AG04450 (cell line): ENCODE measurements around the gene CISD3. TPM values are rescaled to one million over a fixed set of nuclear protein-coding genes. Genes with fewer than 3 reads are reported as not detected.

ENCODE experiments used
- CTCF ChIA-PET: fragments of 300-600, 350-600 bp; formaldehyde crosslinking; extraction: SDS; loops from one replicate; lab custom pipeline; 2022; ENCODE audit warnings: antibody characterized with exemption, inconsistent platforms; lab: Charles Lee
- POLR2A ChIA-PET: fragments of 350-600 bp; formaldehyde crosslinking; extraction: SDS; loops from one replicate; lab custom pipeline; 2021; ENCODE audit warnings: antibody characterized with exemption, inconsistent platforms; lab: Yijun Ruan, JAX
- DNase-seq: peaks from one replicate; pipeline ENCODE4 v3.0.0-alpha.2; 2011; ENCODE audit warnings: low read depth, low spot score
- H3K27ac ChIP-seq: one replicate; pipeline ENCODE4 v1.5.1; 2012; ENCODE audit warnings: low read depth, low read length, control low read depth
- H3K27me3 ChIP-seq: one replicate; pipeline ENCODE4 v1.6.0; 2012; ENCODE audit warnings: low read length; ENCODE audit not compliant: control insufficient read depth, insufficient read depth
- H3K4me3 ChIP-seq: 2 replicates; pipeline ENCODE4 v1.5.1; 2011; ENCODE audit warnings: mild to moderate bottlenecking, low read depth, low read length, control low read depth
- H3K9me3 ChIP-seq: 2 replicates; pipeline ENCODE4 v1.5.1; 2012; ENCODE audit warnings: low read length; ENCODE audit not compliant: control insufficient read depth, insufficient read depth
- CTCF ChIP-seq: IDR thresholded peaks from 2 replicates; pipeline ENCODE4 v1.5.1; 2011; ENCODE audit warnings: low read depth, low read length, control low read depth, inconsistent platforms
- polyA plus RNA-seq: library from polyadenylated mRNA; depleted of rRNA; stranded (reverse); fragments of >200 nt; gene quantifications from 2 replicates; pipeline ENCODE4 v1.2.3, GENCODE V29; 2011

CISD3 gene
- polyA plus RNA-seq, 1 experiment = 6.5 TPM

GRCh38 chr17:38707678-38708351, 22.3 kb upstream of the CISD3 start:
- H3K9me3 ChIP-seq = no peaks in the 10 kb centered on the region; the same call in 1 of the 2 replicates
- H3K27me3 ChIP-seq = no peaks in the 10 kb centered on the region
- no peak overlapping the region for H3K4me3 ChIP-seq
- DNase-seq = no peak
- POLR2A ChIA-PET = interaction anchor here (0.6 kb wide), 1 partner anchor 360 kb away, joined by 3 read pairs; no protein-coding TSS in a partner anchor
- TF ChIP-seq CTCF = no peak
- CTCF ChIA-PET = no interaction called here
- H3K27ac ChIP-seq = no peak overlapping the region

GRCh38 chr17:38709104-38709820, 20.9 kb upstream of the CISD3 start:
- Histone ChIP-seq H3K27ac (no peak overlapping the region), H3K9me3 (no peaks in the 10 kb centered on the region; the same call in 1 of the 2 replicates), H3K4me3 (no peak overlapping the region), H3K27me3 (no peaks in the 10 kb centered on the region)
- ChIA-PET POLR2A (no interaction called here), CTCF (interaction anchor here (0.6 kb wide), 1 partner anchor 21 kb away, joined by 5 read pairs; no protein-coding TSS in a partner anchor)
- DNase-seq = no peak
- TF ChIP-seq CTCF = no peak

GRCh38 chr17:38709864-38710603, 20.1 kb upstream of the CISD3 start:
- Histone ChIP-seq H3K9me3 (no peaks in the 10 kb centered on the region), H3K27me3 (no peaks in the 10 kb centered on the region), H3K27ac (no peak overlapping the region), H3K4me3 (no peak overlapping the region)
- CTCF ChIA-PET = no interaction called here
- no peak for DNase-seq
- POLR2A ChIA-PET = no interaction called here
- no peak for TF ChIP-seq CTCF

GRCh38 chr17:38710604-38710962, 19.6 kb upstream of the CISD3 start:
- ChIA-PET POLR2A (no interaction called here), CTCF (no interaction called here)
- no peak for TF ChIP-seq CTCF
- no peak overlapping the region for H3K27ac ChIP-seq
- no peaks in the 10 kb centered on the region for H3K27me3 ChIP-seq
- H3K4me3 ChIP-seq = no peak overlapping the region
- DNase-seq = no peak
- H3K9me3 ChIP-seq = no peaks in the 10 kb centered on the region

GRCh38 chr17:38710985-38711384, 19.2 kb upstream of the CISD3 start:
- ChIA-PET POLR2A (no interaction called here), CTCF (no interaction called here)
- no peak overlapping the region for H3K27ac ChIP-seq
- TF ChIP-seq CTCF = no peak
- DNase-seq = no peak
- no peaks in the 10 kb centered on the region for H3K9me3 ChIP-seq
- no peaks in the 10 kb centered on the region for H3K27me3 ChIP-seq
- H3K4me3 ChIP-seq = no peak overlapping the region
